Neural cell (in vitro differentiated cells): ENCODE measurements around the gene COBL. TPM values are rescaled to one million over a fixed set of nuclear protein-coding genes. Genes with fewer than 3 reads are reported as not detected.

Source experiments
- H2AFZ ChIP-seq: fragments of 200-600, 300-800 bp; sonication (generic), shearing (Covaris generic); 2 replicates; pipeline ENCODE4 v1.6.0; 2014; ENCODE audit warnings: low read depth, mild to moderate bottlenecking, antibody characterized with exemption, low read length, moderate library complexity
- H3F3A ChIP-seq: fragments of 200-600 bp; shearing (Covaris generic); 2 replicates; pipeline ENCODE4 v1.6.1; 2016; ENCODE audit warnings: mild to moderate bottlenecking, moderate library complexity, mixed read lengths, antibody characterized with exemption, low read length; ENCODE audit not compliant: insufficient read depth, poor library complexity, severe bottlenecking
- H3K27ac ChIP-seq: fragments of 200-600, 300-800 bp; sonication (generic), shearing (Covaris generic); 2 replicates; pipeline ENCODE4 v1.5.1; 2014; ENCODE audit warnings: mild to moderate bottlenecking, low read length, moderate library complexity
- H3K27me3 ChIP-seq: fragments of 300-800, 200-600 bp; sonication (generic), shearing (Covaris generic); 2 replicates; pipeline ENCODE4 v1.6.0; 2014; ENCODE audit warnings: mild to moderate bottlenecking, low read depth, low read length, moderate library complexity; ENCODE audit not compliant: insufficient read depth
- H3K36me3 ChIP-seq: fragments of 300-800, 200-600 bp; sonication (generic), shearing (Covaris generic); 2 replicates; pipeline ENCODE4 v1.5.1; 2014; ENCODE audit warnings: mild to moderate bottlenecking, antibody characterized with exemption, low read length, moderate library complexity; ENCODE audit not compliant: insufficient read depth
- H3K4me2 ChIP-seq: fragments of 300-800, 200-600 bp; sonication (generic), shearing (Covaris generic); 2 replicates; pipeline ENCODE4 v1.6.0; 2014; ENCODE audit warnings: mild to moderate bottlenecking, low read length
- H3K4me3 ChIP-seq: fragments of 300-800, 200-600 bp; sonication (generic), shearing (Covaris generic); 2 replicates; pipeline ENCODE4 v1.5.1; 2014; ENCODE audit warnings: mild to moderate bottlenecking, low read length, moderate library complexity
- H3K79me2 ChIP-seq: fragments of 200-600 bp; shearing (Covaris generic); replicated peaks from 2 replicates; pipeline ENCODE4 v1.6.0; 2014; ENCODE audit warnings: mild to moderate bottlenecking, low read length, moderate library complexity; ENCODE audit not compliant: insufficient read depth
- H3K9ac ChIP-seq: fragments of 300-800, 200-600 bp; sonication (generic), shearing (Covaris generic); 2 replicates; pipeline ENCODE4 v1.6.1; 2016; ENCODE audit warnings: mild to moderate bottlenecking, low read length, mixed read lengths
- H3K9me2 ChIP-seq: fragments of 200-600 bp; shearing (Covaris generic); 2 replicates; pipeline ENCODE4 v1.6.1; 2016; ENCODE audit warnings: mild to moderate bottlenecking, low read length, mixed read lengths; ENCODE audit not compliant: insufficient read depth
- H3K9me3 ChIP-seq: fragments of 200-600, 300-800 bp; sonication (generic), shearing (Covaris generic); 2 replicates; pipeline ENCODE4 v1.6.1; 2016; ENCODE audit warnings: mild to moderate bottlenecking, mixed run types, low read length, moderate library complexity, mixed read lengths
- H4K20me1 ChIP-seq: fragments of 200-600 bp; shearing (Covaris generic); 2 replicates; pipeline ENCODE4 v1.6.1; 2016; ENCODE audit warnings: mild to moderate bottlenecking, mixed run types; ENCODE audit not compliant: insufficient read depth
- CTCF ChIP-seq: fragments of 450-650 bp; IDR thresholded peaks from 2 replicates; pipeline ENCODE4 v1.5.1; 2014; ENCODE audit warnings: antibody characterized with exemption, mild to moderate bottlenecking, moderate library complexity; ENCODE audit not compliant: poor library complexity, severe bottlenecking
- EP300 ChIP-seq: fragments of 450-650 bp; conservative IDR thresholded peaks from 2 replicates; pipeline ENCODE4 v1.6.1; 2014; ENCODE audit warnings: antibody characterized with exemption, mild to moderate bottlenecking, moderate library complexity; ENCODE audit not compliant: poor library complexity, severe bottlenecking
- EZH2 ChIP-seq: fragments of 200-600, 300-800 bp; shearing (Covaris generic), sonication (generic); IDR thresholded peaks from 2 replicates; pipeline ENCODE4 v1.6.1; 2014; ENCODE audit warnings: antibody characterized with exemption, low read length, borderline replicate concordance, mild to moderate bottlenecking; ENCODE audit not compliant: insufficient read depth, poor library complexity, severe bottlenecking
- MXI1 ChIP-seq: fragments of 450-650 bp; conservative IDR thresholded peaks from 2 replicates; pipeline ENCODE4 v1.6.1; 2014; ENCODE audit warnings: antibody characterized with exemption, mild to moderate bottlenecking; ENCODE audit not compliant: poor library complexity, severe bottlenecking
- POLR2AphosphoS5 ChIP-seq: IDR thresholded peaks from 2 replicates; pipeline ENCODE4 v1.6.1; 2012
- RAD21 ChIP-seq: fragments of 450-650 bp; conservative IDR thresholded peaks from 2 replicates; pipeline ENCODE4 v1.6.1; 2014; ENCODE audit warnings: antibody characterized with exemption, mild to moderate bottlenecking, moderate library complexity
- REST ChIP-seq: IDR thresholded peaks from 2 replicates; pipeline ENCODE4 v1.6.1; 2012; ENCODE audit warnings: borderline replicate concordance
- SMC3 ChIP-seq: fragments of 450-650 bp; conservative IDR thresholded peaks from 2 replicates; pipeline ENCODE4 v1.6.1; 2014; ENCODE audit warnings: antibody characterized with exemption, mild to moderate bottlenecking, moderate library complexity; ENCODE audit not compliant: poor library complexity
- TAF1 ChIP-seq: IDR thresholded peaks from 2 replicates; pipeline ENCODE4 v1.6.1; 2012; ENCODE audit warnings: low read depth
- polyA plus RNA-seq: library from polyadenylated mRNA; depleted of rRNA; stranded (reverse); fragments of >200 nt; gene quantifications from 2 replicates; pipeline ENCODE4 v1.2.3, GENCODE V29; 2014

The COBL gene
- polyA plus RNA-seq, 1 donor from 2014 or later: 0.12 TPM

GRCh38 chr7:51303142-51303525 lies 13.5 kb downstream of the COBL start:
- no peaks in the 10 kb centered on the region for H4K20me1 ChIP-seq
- no peaks in the 10 kb centered on the region for H3K36me3 ChIP-seq
- H3K4me2 ChIP-seq: no peak overlapping the region
- H3K27me3 ChIP-seq: no peaks in the 10 kb centered on the region
- H3K79me2 ChIP-seq: no peaks in the 10 kb centered on the region
- H3K27ac ChIP-seq: no peak overlapping the region
- TF ChIP-seq SMC3: no peak
- TF ChIP-seq EP300: no peak
- no peak for TF ChIP-seq TAF1
- no peak for TF ChIP-seq REST
- TF ChIP-seq EZH2: no peak
- no peak for TF ChIP-seq POLR2AphosphoS5
- TF ChIP-seq MXI1: no peak
- no peak for TF ChIP-seq RAD21
- no peak for TF ChIP-seq CTCF
- H3K9ac ChIP-seq: no peak overlapping the region
- no peaks in the 10 kb centered on the region for H3K9me2 ChIP-seq
- H2AFZ ChIP-seq: no peak overlapping the region
- no peak overlapping the region for H3K4me3 ChIP-seq
- no peaks in the 10 kb centered on the region for H3F3A ChIP-seq
- no peaks in the 10 kb centered on the region for H3K9me3 ChIP-seq

GRCh38 chr7:51301806-51302205 lies 14.8 kb downstream of the COBL start:
- H3K4me3 ChIP-seq: no peak overlapping the region
- no peak overlapping the region for H3K4me2 ChIP-seq
- no peaks in the 10 kb centered on the region for H4K20me1 ChIP-seq
- H3K9me2 ChIP-seq: no peaks in the 10 kb centered on the region
- no peaks in the 10 kb centered on the region for H3K79me2 ChIP-seq
- H3K27ac ChIP-seq: no peak overlapping the region
- H2AFZ ChIP-seq: no peak overlapping the region
- TF ChIP-seq TAF1 (no peak), MXI1 (no peak), CTCF (no peak), REST (no peak), SMC3 (no peak), EP300 (no peak), RAD21 (no peak), POLR2AphosphoS5 (no peak), EZH2 (no peak)
- H3K9ac ChIP-seq: no peak overlapping the region
- no peaks in the 10 kb centered on the region for H3K36me3 ChIP-seq
- H3F3A ChIP-seq: no peaks in the 10 kb centered on the region
- no peaks in the 10 kb centered on the region for H3K9me3 ChIP-seq
- H3K27me3 ChIP-seq: no peaks in the 10 kb centered on the region
